Dendritic cell treated with granulocyte-macrophage colony-stimulating factor and Interleukin-4, amounts not matched to agents 40 ng/mL and 50 ng/mL, for 4 days (primary cell): ENCODE measurements around the gene GHRH.

ENCODE experiments used
- H3K27ac Mint-ChIP-seq: one replicate; pipeline ENCODE4 v1.8.0; 2022; ENCODE audit warnings: mild to moderate bottlenecking, mixed read lengths
- H3K27me3 Mint-ChIP-seq: one replicate; pipeline ENCODE4 v1.8.0; 2022; ENCODE audit warnings: mild to moderate bottlenecking, mixed read lengths
- H3K36me3 Mint-ChIP-seq: one replicate; pipeline ENCODE4 v1.8.0; 2022; ENCODE audit warnings: low read depth, mixed read lengths
- H3K4me1 Mint-ChIP-seq: one replicate; pipeline ENCODE4 v1.8.0; 2022; ENCODE audit warnings: low read depth, mixed read lengths
- H3K4me3 Mint-ChIP-seq: one replicate; pipeline ENCODE4 v1.8.0; 2022; ENCODE audit warnings: mild to moderate bottlenecking, moderate library complexity, mixed read lengths
- H3K9me3 Mint-ChIP-seq: one replicate; pipeline ENCODE4 v1.8.0; 2022; ENCODE audit warnings: mixed read lengths
- intact Hi-C: fragments of 100-400 bp; cut with micrococcal nuclease; formaldehyde crosslinking; loops from one replicate; pipeline ENCODE4 v1.15.0; 2022

GHRH gene

DNA sequence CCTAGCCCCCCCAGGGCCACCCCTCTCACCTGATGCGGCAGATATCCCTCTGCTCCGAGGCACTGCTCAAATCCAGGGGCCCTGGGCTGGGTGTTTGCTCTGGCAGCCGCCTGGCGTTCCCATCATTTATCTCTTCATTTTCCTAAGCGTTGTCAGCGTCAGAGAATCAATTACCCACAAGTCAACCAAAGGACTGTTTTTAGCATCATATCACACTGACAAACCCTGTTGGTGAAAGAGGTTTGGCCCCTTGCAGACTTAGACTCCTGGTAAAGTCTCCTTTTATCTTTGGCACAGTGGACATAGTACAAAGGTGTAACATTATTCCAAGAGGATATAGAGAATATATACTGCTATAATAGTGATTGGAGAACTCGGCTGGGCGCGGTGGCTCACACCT, at the start of gene GHRH:
Gene GHRH, minus strand, starts transcription at position 101 of the 400 bp plus-strand sequence. CDS start 4,925 bp downstream, outside the sequence.
- H3K27me3 Mint-ChIP-seq: no peaks in the 10 kb centered on the region
- H3K36me3 Mint-ChIP-seq: no peaks in the 10 kb centered on the region
- intact Hi-C loops: no loop called here
- no peak within 1 kb of the TSS for H3K27ac Mint-ChIP-seq
- no peaks in the 10 kb centered on the region for H3K9me3 Mint-ChIP-seq
- H3K4me3 Mint-ChIP-seq: no peak within 1 kb of the TSS
- no peaks in the 10 kb centered on the region for H3K4me1 Mint-ChIP-seq

DNA sequence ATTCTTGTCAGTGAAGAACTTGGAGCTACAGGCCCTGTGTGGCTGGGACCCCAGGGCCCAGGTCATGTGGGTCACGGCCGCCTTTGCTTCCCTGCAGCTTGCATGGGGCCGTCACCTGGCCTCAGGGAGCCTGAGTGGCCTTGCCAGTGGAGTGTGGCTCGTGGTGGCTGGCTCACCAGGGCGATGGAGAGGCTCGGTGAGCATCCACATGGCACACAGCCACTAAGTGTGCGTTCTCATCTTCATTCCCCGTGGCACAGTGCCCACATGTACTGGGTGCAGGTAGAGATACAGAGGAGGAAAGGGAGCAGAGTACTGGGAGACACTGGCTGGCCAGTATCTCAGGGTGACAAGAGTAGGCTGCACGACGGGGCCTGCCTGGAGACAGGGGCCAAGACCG, 49.3 kb upstream of the GHRH start:
- Mint-ChIP-seq H3K27me3 (no peaks in the 10 kb centered on the region), H3K4me1 (peaks cover 64% of the 10 kb centered on the region), H3K9me3 (no peaks in the 10 kb centered on the region), H3K27ac (no peak overlapping the region), H3K4me3 (no peak overlapping the region), H3K36me3 (peaks cover 96% of the 10 kb centered on the region)
- intact Hi-C loops: no loop called here

DNA sequence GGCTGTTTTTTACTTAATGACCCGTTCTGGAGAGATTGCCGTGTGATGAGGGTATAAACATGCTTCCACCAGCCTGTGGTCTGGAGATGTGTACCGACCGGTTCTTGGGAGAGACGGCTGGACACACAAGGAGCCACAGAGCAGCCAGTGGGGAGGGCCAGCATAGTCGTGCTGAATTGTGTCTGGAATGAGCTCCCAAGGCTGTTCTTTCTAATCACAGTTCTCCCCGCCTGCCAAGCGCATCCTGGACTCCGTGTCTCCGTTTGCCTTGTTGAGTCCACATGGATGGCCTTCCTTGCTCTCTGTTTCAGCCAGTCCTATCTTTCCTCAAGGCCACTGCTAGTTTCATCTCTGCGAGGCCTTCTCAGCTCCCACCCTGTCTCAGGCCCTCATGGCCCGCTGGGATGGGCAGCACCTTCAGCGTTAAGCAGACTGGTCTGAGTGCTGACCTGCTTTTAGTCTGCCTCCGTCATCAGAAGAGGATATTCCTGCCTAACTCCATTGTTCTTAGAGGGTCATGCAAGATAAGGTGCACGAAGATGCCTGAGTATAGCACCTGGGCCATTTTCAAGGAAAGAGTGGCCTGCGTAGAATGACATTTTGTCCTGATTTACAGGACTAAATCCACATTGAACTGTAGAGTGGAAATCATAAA, 48.4 kb upstream of the GHRH start:
- H3K4me3 Mint-ChIP-seq: no peak overlapping the region
- intact Hi-C loops: no loop called here
- no peaks in the 10 kb centered on the region for H3K9me3 Mint-ChIP-seq
- H3K27ac Mint-ChIP-seq: no peak overlapping the region
- peaks cover 61% of the 10 kb centered on the region for H3K4me1 Mint-ChIP-seq
- H3K36me3 Mint-ChIP-seq: peaks cover 96% of the 10 kb centered on the region
- no peaks in the 10 kb centered on the region for H3K27me3 Mint-ChIP-seq

DNA sequence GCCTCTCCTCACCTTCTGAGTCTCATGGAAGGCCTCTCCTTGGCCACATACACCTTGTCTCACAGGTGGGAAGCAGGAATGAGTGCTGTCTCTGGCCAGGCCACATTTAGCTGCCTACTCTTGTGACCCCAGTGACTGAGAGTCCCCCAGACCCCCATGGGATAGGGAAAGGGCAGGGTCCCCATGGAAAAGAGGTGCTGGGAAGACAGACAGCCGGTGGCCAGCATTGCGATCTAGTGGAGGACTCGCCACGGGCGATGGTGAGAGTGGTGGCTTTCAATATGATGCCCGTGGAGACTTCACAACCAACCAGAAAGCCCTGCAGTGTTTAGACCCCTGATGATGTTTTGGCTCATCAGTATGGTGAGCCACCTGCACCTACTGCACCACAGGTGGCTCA, 47.7 kb upstream of the GHRH start:
- H3K36me3 Mint-ChIP-seq: peaks cover 96% of the 10 kb centered on the region
- no peak overlapping the region for H3K4me3 Mint-ChIP-seq
- no peak overlapping the region for H3K27ac Mint-ChIP-seq
- intact Hi-C loops: no loop called here
- H3K9me3 Mint-ChIP-seq: no peaks in the 10 kb centered on the region
- no peaks in the 10 kb centered on the region for H3K27me3 Mint-ChIP-seq
- H3K4me1 Mint-ChIP-seq: peaks cover 60% of the 10 kb centered on the region

DNA sequence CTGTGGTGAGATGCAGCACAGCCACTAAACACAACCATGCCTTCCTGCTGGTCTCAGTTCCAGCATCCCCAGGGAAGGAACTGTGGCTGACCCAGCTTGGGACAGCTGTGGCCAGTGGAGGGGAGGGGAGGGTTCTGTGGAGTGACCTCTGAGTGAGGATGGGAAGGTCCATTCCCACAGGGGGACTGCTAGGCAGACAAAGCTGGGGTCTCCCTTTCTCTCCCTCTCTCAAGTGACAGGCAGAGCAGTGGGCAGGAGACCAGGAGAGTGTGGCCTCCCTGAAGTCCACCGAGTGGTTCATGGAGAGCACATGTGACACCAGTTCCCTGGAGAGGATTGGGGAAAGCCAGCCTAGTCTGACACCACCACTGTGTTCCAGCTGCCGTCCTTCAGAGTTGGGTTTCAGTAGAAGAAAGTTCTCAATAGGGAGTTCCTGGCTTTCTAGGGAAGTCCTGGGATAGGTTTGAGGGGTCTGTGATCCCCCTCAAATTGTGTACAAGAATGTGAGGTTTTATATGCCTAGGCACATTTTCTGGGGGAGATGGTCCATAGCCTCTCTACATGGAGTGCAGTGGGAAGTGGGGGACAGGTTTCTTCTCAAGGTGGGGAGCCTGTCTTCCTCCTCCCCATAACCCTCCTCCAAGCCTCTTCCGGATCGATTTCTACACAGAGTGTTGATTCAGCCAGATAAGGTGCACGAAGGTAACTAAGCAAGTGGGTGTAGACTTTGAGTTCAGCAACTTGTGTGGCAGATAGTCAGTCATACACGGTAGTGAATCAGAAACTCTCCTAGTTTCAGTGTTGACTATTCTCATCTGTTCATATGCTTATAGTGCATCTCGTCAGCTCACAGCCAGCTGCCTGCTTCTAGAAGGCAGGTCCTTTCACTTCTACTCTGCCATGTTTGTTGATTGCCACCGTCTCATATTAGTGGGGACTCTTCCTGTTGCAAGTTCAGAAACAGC, 46.8 kb upstream of the GHRH start:
- Mint-ChIP-seq H3K4me1 (peaks cover 50% of the 10 kb centered on the region), H3K9me3 (no peaks in the 10 kb centered on the region), H3K36me3 (peaks cover 92% of the 10 kb centered on the region), H3K27ac (no peak overlapping the region), H3K27me3 (no peaks in the 10 kb centered on the region), H3K4me3 (no peak overlapping the region)
- intact Hi-C loops: no loop called here

- Mint-ChIP-seq H3K27me3 (no peaks in the 10 kb centered on the region), H3K4me1 (peaks cover 38% of the 10 kb centered on the region), H3K9me3 (no peaks in the 10 kb centered on the region), H3K36me3 (peaks cover 96% of the 10 kb centered on the region), H3K4me3 (no peak overlapping the region), H3K27ac (no peak overlapping the region)
- intact Hi-C loops: no loop called here
These were observed 44.2 kb upstream of the GHRH start for GRCh38 chr20:37305839-37306238.

DNA sequence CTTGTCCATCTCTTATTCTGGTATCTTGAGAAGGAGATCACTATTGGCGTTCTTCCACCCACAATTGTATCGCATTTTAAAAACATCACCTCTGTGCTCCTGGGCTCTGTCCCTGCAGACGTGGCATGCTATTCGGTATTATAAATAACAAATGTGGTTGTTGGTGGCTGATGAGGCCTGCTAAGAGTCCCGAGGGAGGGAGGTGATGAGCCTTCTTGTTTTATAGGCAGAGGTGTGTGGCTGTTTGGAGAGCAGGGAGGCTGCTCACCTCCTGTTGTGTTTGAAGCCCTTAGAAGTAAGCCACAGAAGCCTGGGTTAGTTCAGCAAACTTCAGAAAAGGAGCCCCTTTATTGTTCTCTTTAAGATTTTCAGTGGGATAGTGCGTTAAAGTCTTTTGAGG, 43.5 kb upstream of the GHRH start:
- intact Hi-C loops: no loop called here
- H3K27me3 Mint-ChIP-seq: no peaks in the 10 kb centered on the region
- H3K4me1 Mint-ChIP-seq: peaks cover 37% of the 10 kb centered on the region
- no peak overlapping the region for H3K4me3 Mint-ChIP-seq
- no peaks in the 10 kb centered on the region for H3K9me3 Mint-ChIP-seq
- H3K36me3 Mint-ChIP-seq: peaks cover 96% of the 10 kb centered on the region
- H3K27ac Mint-ChIP-seq: no peak overlapping the region

- Mint-ChIP-seq H3K9me3 (no peaks in the 10 kb centered on the region), H3K36me3 (peaks cover 94% of the 10 kb centered on the region), H3K4me1 (peaks cover 46% of the 10 kb centered on the region), H3K4me3 (no peak overlapping the region), H3K27ac (no peak overlapping the region), H3K27me3 (no peaks in the 10 kb centered on the region)
- intact Hi-C loops: no loop called here
These were observed 42.0 kb upstream of the GHRH start for GRCh38 chr20:37303637-37304036.

DNA sequence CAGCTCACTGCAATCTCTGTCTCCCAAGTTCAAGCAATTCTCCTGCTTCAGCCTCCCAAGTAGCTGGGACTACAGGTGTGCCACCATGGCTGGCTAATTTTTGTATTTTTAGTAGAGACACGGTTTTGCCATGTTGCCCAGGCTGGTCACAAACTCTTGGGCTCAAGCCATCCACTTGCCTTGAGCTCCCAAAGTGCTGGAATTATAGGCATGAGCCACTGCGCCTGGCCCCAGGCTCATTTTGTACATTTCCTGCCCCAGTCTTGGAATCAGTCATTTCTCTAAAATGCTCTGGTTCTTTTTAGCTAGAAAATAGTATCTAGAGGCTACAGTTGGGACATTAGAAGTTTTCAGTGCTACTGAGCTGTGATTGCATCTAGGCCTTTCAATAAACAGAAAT, 41.4 kb upstream of the GHRH start:
- H3K27me3 Mint-ChIP-seq: no peaks in the 10 kb centered on the region
- no peak overlapping the region for H3K27ac Mint-ChIP-seq
- intact Hi-C loops: no loop called here
- H3K4me3 Mint-ChIP-seq: no peak overlapping the region
- H3K9me3 Mint-ChIP-seq: no peaks in the 10 kb centered on the region
- H3K4me1 Mint-ChIP-seq: peaks cover 48% of the 10 kb centered on the region
- peaks cover 91% of the 10 kb centered on the region for H3K36me3 Mint-ChIP-seq

- no peak overlapping the region for H3K4me3 Mint-ChIP-seq
- no peak overlapping the region for H3K27ac Mint-ChIP-seq
- H3K4me1 Mint-ChIP-seq: peaks cover 37% of the 10 kb centered on the region
- no peaks in the 10 kb centered on the region for H3K27me3 Mint-ChIP-seq
- H3K9me3 Mint-ChIP-seq: no peaks in the 10 kb centered on the region
- peaks cover 86% of the 10 kb centered on the region for H3K36me3 Mint-ChIP-seq
- intact Hi-C loops: no loop called here
These were observed 39.9 kb upstream of the GHRH start for GRCh38 chr20:37301558-37301957.

- peaks cover 82% of the 10 kb centered on the region for H3K36me3 Mint-ChIP-seq
- H3K4me1 Mint-ChIP-seq: peaks cover 38% of the 10 kb centered on the region
- H3K27ac Mint-ChIP-seq: no peak overlapping the region
- H3K4me3 Mint-ChIP-seq: no peak overlapping the region
- H3K9me3 Mint-ChIP-seq: no peaks in the 10 kb centered on the region
- no peaks in the 10 kb centered on the region for H3K27me3 Mint-ChIP-seq
- intact Hi-C loops: no loop called here
These were observed 39.5 kb upstream of the GHRH start for GRCh38 chr20:37301120-37301519.

DNA sequence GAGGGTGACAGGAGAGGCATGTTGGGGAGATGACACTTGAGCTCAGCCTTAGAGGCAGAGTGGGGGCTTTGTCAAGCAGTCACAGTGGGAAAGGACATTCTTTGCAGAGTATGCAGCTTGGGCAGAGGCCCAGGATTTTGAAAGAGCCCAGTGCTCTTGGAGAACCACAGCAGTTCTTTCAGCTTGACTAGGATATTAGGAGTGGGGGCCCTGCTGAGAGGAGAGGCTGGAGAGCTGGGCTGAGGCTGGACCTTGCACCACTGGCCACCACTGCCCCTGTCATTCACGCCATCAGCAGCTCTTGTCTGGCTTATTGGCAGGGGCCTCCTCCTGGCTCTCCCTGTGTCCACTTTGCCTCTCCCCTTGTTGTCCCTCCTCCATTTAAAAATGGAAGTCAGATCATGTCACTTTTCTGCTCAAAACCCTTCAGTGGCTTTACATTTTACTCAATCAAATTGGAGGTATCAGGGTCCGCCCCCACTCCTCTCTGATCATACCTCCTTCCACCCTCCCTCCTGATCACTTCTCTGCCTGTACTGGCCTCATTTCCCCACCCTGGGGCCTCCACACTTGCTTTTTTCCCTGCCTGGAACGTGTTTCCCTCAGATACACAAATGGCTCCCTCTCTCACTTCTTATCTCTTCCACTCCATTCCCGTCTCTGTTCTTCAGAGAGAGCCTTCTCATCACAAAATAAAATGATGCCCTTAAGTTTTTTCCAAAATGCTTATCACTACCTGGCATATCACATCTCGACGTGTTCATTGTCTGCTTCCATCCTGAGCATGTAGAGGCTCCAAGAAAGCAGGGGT, 38.3 kb upstream of the GHRH start:
- H3K27me3 Mint-ChIP-seq: no peaks in the 10 kb centered on the region
- no peak overlapping the region for H3K4me3 Mint-ChIP-seq
- H3K36me3 Mint-ChIP-seq: peaks cover 70% of the 10 kb centered on the region
- H3K9me3 Mint-ChIP-seq: no peaks in the 10 kb centered on the region
- peaks cover 39% of the 10 kb centered on the region for H3K4me1 Mint-ChIP-seq
- intact Hi-C loops: no loop called here
- peak overlapping the region; percentile 1 for H3K27ac Mint-ChIP-seq

GRCh38 chr20:37298190-37298939, 36.8 kb upstream of the GHRH start:
- H3K4me1 Mint-ChIP-seq: peaks cover 50% of the 10 kb centered on the region
- intact Hi-C loops: no loop called here
- no peaks in the 10 kb centered on the region for H3K27me3 Mint-ChIP-seq
- no peak overlapping the region for H3K4me3 Mint-ChIP-seq
- H3K9me3 Mint-ChIP-seq: peaks cover 6% of the 10 kb centered on the region
- peaks cover 67% of the 10 kb centered on the region for H3K36me3 Mint-ChIP-seq
- H3K27ac Mint-ChIP-seq: no peak overlapping the region
